ENCODE data around the gene OR4C45.
"Not testable (repeated sequence)": the region's sequence is repeated elsewhere in the genome, so short reads cannot be mapped to it uniquely, and the experiment has no call there.

Gene OR4C45

GRCh38 chr11:50032574-50032973 lies at the start of gene OR4C45:
Gene OR4C45, plus strand, starts transcription at chr11:50032874.
- DNase-seq (ENCODE audit: low spot score) (no peak), FAIRE-seq (no peak)

GRCh38 chr11:49995565-49995964 lies 37.1 kb upstream of the OR4C45 start:
- peak; percentile 44 for DNase-seq (ENCODE audit: low spot score)
- no peak for FAIRE-seq

DNA sequence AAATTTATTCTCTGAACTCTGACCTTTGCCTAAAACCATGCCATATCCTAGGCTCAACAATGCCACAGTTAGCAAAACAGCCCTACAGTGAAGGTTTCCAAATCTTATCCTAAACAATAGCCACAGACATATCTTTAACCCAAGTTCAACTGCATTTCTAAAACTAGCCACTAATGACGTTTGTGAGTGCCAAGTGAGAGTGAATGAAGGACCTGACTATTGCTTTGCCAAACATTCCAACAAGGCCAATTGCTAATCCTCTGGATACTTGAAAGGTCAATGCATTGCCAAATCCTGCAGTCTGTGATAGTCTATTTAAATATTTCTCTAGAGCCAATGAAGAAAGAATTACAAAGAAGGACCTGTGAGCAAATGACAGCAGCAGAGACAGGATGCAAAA lies 2.5 kb upstream of the OR4C45 start:
- no peak for FAIRE-seq
- no peak for DNase-seq (ENCODE audit: low spot score)

- not testable (repeated sequence) for FAIRE-seq
These were observed 3.6 kb downstream of the OR4C45 start for GRCh38 chr11:50036239-50036638.

DNA sequence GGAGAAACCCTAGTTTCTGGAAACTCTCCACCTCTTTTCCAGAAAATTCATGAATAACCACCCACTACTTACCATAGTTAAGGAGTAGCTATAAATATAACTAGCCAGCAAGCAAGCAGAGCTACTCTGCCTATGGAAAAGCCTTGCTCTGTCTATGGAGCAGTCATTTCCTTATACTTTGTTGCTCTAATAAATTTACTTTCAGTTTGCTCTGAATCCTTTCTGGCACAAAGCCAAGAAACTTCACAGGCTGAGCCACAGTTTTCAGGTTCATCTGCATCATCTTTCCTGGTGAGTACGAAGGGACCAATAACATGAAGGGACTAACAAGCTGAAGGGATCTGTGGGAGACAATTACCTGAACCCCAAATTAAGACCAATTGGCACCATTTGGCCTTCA lies 4.6 kb downstream of the OR4C45 start:
- FAIRE-seq (no peak), DNase-seq (ENCODE audit: low spot score) (no peak)

More at GRCh38 chr11:50036239-50036638, 3.6 kb downstream of the OR4C45 start:
- DNase-seq (ENCODE audit: low spot score), result not testable (repeated sequence)

GRCh38 chr11:50044647-50045046 lies 12.0 kb downstream of the OR4C45 start:
- FAIRE-seq (no peak), DNase-seq (ENCODE audit: low spot score) (no peak)

GRCh38 chr11:50063056-50063455 lies 30.4 kb downstream of the OR4C45 start:
- not testable (repeated sequence) for DNase-seq (ENCODE audit: low spot score); FAIRE-seq

GRCh38 chr11:50070389-50070788 lies 37.7 kb downstream of the OR4C45 start:
- FAIRE-seq, result no peak

GRCh38 chr11:50071584-50072225 lies 39.0 kb downstream of the OR4C45 start:
- DNase-seq (ENCODE audit: low spot score) (no peak), FAIRE-seq (no peak)

More at GRCh38 chr11:50070389-50070788, 37.7 kb downstream of the OR4C45 start:
- no peak for DNase-seq (ENCODE audit: low spot score)

DNA sequence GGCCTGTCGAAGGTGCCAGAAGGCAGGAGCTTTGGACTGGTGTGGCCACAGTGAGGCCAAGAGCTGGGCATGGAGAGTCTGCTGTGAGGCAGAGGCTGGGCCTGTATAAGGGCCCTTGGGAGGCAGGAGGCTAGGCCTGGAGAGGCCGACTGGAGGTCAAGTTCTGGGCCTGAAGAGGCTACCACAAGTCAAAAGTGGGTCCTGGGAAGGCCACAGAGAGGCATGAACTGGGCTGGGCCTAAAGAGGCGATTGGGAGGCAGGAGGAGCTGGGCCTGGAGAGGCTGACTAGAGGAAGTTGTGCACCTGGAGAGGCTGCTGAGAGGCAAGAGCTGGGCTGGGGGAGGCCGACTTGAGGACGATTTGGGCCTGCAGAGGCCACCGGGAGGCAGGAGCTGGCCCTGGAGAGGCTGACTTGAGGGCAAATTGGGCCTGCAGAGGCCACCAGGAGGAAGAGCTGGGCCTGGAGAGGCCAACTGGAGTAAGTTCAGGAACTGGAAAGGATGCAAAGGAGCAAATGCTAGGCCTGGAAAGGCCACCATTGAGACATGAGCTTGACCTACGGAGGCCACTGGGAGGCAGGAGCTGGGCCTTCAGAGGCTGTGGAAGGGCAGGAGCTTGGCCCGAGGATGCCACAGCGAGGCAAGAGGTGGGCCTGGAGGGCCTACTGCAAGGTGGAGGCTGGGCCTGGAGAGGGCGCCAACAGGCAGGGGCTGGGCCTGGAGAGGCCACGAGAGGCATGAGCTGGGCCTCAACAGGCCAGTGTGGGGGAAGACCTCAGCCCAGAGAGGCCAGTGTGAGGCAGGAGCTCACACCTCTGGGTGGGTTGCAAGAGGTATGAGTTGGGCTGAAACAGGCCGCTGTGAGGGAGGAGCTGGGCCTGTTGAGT lies 39.8 kb downstream of the OR4C45 start:
- FAIRE-seq (no peak), DNase-seq (ENCODE audit: low spot score) (no peak)

GRCh38 chr11:50073113-50074105 lies 40.7 kb downstream of the OR4C45 start:
- DNase-seq (ENCODE audit: low spot score) (no peak), FAIRE-seq (no peak)

DNA sequence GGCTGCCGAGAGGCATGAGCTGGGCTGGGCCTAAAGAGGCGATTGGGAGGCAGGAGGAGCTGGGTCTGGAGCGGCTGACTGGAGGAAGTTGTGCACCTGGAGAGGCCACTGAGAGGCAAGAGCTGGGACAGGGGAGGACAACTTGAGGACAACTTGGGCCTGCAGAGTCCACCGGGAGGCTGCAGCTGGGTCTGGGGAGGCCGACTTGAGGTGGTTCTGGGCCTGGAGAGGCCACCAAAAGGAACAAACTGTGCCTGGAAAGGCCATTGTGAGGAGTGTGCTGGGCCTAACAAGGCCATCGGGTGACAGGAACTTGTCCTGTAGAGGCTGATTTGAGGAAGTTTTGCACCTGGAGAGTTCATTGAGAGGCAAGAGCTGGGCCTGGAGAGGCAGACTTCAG lies 41.5 kb downstream of the OR4C45 start:
- no peak for DNase-seq (ENCODE audit: low spot score)
- no peak for FAIRE-seq

DNA sequence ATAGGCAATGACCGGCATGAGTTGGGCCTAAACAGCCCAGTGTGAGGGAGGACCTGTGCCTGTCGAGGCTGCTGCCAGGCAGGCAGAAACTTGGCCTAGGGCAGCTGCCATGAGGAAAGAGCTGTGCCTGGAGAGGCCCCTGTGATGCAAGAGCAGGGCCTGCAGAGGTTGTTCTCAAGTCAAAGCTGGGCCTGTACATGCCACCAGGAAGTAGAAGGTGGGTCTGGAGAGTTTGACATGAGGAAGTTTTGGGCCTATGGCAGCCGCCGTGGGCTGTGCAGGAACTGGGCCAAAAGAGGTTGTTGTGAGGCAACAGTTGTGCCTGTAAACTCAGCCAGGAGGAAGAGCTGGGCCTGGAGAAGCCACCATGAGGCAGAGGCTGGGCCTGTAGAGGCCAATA lies 43.2 kb downstream of the OR4C45 start:
- DNase-seq (ENCODE audit: low spot score) (no peak), FAIRE-seq (no peak)

- no peak for DNase-seq (ENCODE audit: low spot score)
These were observed 44.9 kb downstream of the OR4C45 start for GRCh38 chr11:50077526-50077925.

DNA sequence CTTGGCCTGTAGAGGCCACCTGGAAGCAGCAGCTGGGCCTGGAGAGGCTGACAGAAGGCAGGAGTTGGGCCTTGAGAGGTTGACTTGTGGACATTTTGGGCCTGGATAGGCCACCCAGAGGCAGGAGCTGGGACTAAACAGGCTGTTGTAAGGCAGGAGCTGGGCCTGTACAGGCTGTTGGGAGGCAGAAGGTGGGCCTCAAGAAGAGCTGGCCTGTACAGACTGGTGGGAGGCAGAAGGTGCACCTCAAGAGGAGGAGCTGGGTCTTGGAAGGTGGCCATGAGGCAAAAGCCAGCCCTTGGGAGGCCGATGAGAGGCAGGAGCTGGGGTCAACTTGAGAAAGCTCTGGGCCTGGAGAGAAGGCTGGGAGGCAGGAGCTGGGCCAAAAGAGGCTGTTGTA lies 45.3 kb downstream of the OR4C45 start:
- FAIRE-seq (no peak), DNase-seq (ENCODE audit: low spot score) (no peak)

More at GRCh38 chr11:50077526-50077925, 44.9 kb downstream of the OR4C45 start:
- no peak for FAIRE-seq

DNA sequence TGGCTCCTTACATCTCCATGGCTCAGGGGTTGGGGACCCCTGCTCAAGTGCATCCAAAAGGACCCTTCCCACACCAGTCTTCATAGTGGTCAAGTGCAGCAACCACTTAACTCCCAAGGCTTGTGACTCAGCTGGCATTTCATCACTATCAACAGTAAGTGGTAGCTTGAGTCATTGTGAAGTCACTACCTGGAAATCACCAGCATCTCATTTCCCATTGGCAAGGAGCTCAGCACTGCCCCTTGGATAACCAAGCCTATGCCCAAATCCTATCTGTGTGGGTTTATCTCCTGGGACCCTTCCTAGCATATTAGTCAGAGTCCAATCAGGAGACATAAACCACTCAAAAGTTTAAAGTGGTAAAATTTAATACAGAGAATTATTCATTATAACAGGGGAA lies 46.3 kb downstream of the OR4C45 start:
- peak; percentile 86 for DNase-seq (ENCODE audit: low spot score)
- FAIRE-seq, result not testable (repeated sequence)

DNA sequence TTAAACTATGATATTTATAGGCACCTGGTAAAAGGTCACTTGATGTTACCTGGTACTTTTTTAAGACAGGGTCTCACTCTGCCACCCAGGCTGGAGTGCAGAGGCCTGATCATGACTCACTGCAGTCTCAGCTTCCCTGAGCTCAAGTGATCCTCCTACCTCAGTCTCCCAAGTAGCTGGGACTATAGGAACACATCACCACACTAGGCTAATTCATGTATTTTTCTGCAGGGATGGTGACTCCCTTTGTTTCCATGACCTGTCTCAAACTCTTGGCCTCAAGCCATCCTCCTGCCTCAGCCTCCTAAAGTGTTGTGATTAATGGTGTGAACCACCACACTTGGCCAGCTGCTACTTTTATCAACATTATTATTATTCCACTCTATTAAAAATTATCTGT lies 47.6 kb downstream of the OR4C45 start:
- DNase-seq (ENCODE audit: low spot score) (peak; percentile 68), FAIRE-seq (no peak)
